T47D (cell line): ENCODE results near the gene NKX6-2.
"Not testable (repeated sequence)": the region's sequence is repeated elsewhere in the genome, so short reads cannot be mapped to it uniquely, and the experiment has no call there.

Experiments
- DNase-seq, 2 experiments: peaks; one replicate each; pipeline versions ENCODE4 v3.0.0 to v3.0.0-alpha.2; 2011 to 2012; ENCODE audit warnings: low read depth in 1 of 2, low spot score in 1 of 2
- JUND ChIP-seq: IDR thresholded peaks from 2 replicates; pipeline ENCODE4 v1.6.1; 2012; ENCODE audit warnings: low read depth
- in situ Hi-C: cut with HindIII; loops from 2 replicates; pipeline ENCODE4 v1.10.0; 2016; ENCODE audit warnings: low sequenced_read_pairs, low pct_unique_long_range_greater_than_20kb

Gene NKX6-2

GRCh38 chr10:132748545-132749370 is 37.2 kb downstream of the NKX6-2 start:
- DNase-seq, result no peak
- no peak for TF ChIP-seq JUND
- in situ Hi-C loops, result no loop called here

GRCh38 chr10:132748135-132748534 is 37.8 kb downstream of the NKX6-2 start:
- in situ Hi-C loops, result no loop called here
- no peak for TF ChIP-seq JUND
- no peak for DNase-seq

DNA sequence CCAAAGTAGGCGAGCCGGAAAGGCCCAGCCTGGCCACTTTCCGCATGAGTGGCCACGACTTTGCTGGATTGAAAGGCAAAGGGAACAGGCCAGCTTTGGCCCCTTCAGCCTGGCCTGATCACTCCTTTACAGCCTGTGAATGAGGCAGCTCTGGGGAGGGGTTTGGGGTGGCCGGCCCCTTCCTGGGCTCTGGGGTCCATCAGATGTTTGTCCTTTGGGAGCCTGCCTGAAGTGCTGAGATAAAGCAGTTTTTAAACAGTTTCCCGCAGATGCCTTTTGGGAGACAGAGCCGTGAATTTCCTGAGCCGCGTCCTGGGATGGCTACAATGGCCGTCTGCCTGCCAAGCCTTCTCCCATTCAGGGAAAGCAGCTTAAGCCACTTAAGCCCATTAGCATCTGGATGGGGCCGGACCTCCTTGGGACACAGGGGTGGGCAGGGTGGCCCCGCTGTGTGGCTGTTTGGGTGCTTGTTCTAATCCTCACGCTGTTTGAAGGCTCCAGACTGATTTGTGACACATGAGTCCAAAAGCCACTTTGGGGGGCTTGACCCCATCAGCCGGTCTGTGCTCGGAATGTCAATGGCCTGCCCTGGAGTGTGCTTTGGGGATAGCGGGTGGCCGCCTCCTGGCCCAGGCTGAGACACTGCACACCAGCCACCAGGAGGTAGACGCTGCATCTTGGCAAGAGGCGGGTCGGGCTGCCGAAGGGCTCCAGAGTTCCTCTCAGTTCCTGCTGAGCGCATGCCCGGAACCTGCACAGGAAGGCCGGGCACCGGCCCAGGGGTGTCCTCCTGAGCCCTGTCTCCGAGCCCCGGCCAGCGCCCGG is 38.9 kb downstream of the NKX6-2 start:
- in situ Hi-C loops, result no loop called here
- no peak for TF ChIP-seq JUND
- DNase-seq, result no peak

- no peak for DNase-seq
- in situ Hi-C loops, result no loop called here
- TF ChIP-seq JUND, result no peak
Measured at GRCh38 chr10:132746386-132746785, 39.6 kb downstream of the NKX6-2 start.

- no peak for TF ChIP-seq JUND
- in situ Hi-C loops, result no loop called here
- DNase-seq, result no peak
Measured at GRCh38 chr10:132745971-132746370, 40.0 kb downstream of the NKX6-2 start.

DNA sequence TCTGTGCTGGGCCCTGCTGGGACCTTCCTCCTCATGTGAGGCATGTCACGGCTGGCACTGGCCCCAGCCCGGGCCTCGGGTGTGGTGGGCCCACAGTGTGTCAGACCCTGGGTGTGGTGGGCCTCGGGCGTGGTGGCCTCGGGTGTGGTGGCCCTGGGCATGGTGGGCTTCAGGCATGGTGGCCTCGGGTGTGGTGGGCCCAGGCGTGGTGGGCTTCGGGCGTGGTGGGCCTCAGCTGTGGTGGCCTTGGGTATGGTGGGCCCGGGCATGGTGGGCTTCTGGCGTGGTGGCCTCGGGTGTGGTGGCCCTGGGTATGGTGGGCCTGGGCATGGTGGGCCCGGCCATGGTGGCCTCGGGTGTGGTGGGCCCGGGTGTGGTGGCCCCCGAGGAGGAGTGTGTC is 40.4 kb downstream of the NKX6-2 start:
- DNase-seq, result no peak
- in situ Hi-C loops, result no loop called here
- no peak for TF ChIP-seq JUND

GRCh38 chr10:132744839-132745238 is 41.1 kb downstream of the NKX6-2 start:
- TF ChIP-seq JUND, result no peak
- DNase-seq, result no peak
- in situ Hi-C loops, result no loop called here

DNA sequence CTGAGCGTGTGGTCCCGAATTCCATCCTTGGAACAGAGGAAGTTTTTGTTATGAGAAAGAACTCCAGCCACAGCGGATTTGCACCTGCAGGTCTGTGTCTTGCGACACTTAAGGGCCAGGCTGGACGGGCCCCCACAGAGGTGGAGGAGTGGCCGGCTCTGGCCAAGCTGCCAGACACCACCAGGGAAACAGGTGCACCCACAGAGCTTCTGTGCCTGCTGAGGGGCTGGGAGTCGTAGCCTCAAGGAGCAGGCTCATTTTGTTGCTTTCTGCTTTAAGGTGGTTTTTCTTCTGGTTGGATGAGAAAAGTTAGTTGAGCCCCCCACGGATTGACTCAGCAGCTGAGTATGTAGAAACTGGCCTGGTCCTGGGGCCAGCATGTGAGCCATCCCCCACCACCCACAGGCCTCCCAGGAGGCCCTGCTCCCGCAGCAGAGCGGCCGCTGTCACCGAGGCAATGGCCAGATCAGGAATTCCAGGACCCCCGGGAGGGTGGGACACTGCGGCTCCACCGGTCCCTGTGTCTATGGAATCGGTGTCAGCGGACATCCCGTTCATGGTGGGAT is 41.9 kb downstream of the NKX6-2 start:
- TF ChIP-seq JUND, result no peak
- in situ Hi-C loops, result no loop called here
- DNase-seq, result no peak

DNA sequence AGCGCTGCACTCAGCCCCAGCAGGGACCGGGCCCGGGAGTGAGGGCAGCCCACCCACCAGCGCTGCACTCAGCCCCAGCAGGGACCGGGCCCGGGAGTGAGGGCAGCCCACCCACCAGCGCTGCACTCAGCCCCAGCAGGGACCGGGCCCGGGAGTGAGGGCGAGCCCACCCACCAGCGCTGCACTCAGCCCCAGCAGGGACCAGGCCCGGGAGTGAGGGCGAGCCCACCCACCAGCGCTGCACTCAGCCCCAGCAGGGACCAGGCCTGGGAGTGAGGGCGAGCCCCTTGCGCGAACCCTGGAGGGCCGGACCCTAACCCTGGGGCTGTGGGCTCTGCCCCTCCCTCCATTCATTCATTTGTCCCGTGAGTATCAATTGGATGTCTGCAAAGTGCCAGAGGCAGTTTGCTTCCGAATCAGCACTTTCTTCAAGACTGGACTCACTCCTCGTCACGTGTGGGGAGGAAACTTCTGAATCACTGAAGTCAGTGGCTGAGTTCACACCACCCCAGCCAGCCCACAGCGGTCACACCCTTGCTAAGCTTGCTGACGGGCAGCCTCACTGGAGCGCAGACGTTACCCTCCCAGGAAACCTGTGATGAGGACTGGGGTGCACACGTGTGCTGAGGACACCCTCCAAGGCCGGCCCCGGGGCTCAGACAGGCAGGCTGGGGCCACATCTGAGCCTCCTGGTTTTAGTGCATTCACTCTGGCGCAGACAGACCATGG is 42.6 kb downstream of the NKX6-2 start:
- in situ Hi-C loops, DNase-seq: not testable (repeated sequence)

- DNase-seq, result no peak
- in situ Hi-C loops, result no loop called here
- no peak for TF ChIP-seq JUND
Measured at GRCh38 chr10:132742837-132743194, 43.1 kb downstream of the NKX6-2 start.

GRCh38 chr10:132742167-132742836 is 43.6 kb downstream of the NKX6-2 start:
- no peak for TF ChIP-seq JUND
- in situ Hi-C loops, result no loop called here
- no peak for DNase-seq

- no peak for TF ChIP-seq JUND
- DNase-seq, result no peak
Measured at GRCh38 chr10:132740588-132740987, 45.4 kb downstream of the NKX6-2 start.

GRCh38 chr10:132739225-132739613 is 46.7 kb downstream of the NKX6-2 start:
- no peak for DNase-seq
- in situ Hi-C loops, result no loop called here
- TF ChIP-seq JUND, result no peak

More at GRCh38 chr10:132740588-132740987, 45.4 kb downstream of the NKX6-2 start:
- in situ Hi-C loops, result no loop called here
